SK-N-SH treated with all-trans-retinoic acid at 6 μM for 48 hours (cell line): ENCODE measurements around the gene ASB3.

Experiments used
- ATAC-seq: fragments of 200-7000 bp; cut with Tn5 transposase; 3 replicates; pipeline ENCODE4 v1.9.1; 2020; ENCODE audit warnings: mild to moderate bottlenecking, moderate library complexity
- ARNTL ChIP-seq: fragments of 450-650 bp; formaldehyde crosslinking; IDR thresholded peaks from 2 replicates; pipeline ENCODE4 v1.5.0; 2020; ENCODE audit warnings: low read depth, mild to moderate bottlenecking, moderate library complexity, borderline replicate concordance
- BACH2 ChIP-seq: fragments of 250-450 bp; sonication (Bioruptor Pico); IDR thresholded peaks from 2 replicates; pipeline ENCODE4 v1.9.0; 2021; ENCODE audit warnings: mild to moderate bottlenecking, borderline replicate concordance
- ESRRG ChIP-seq: fragments of 250-450 bp; sonication (Bioruptor Pico); IDR thresholded peaks from 2 replicates; pipeline ENCODE4 v1.6.1; 2021; ENCODE audit warnings: mild to moderate bottlenecking
- GLIS3 ChIP-seq: fragments of 250-450 bp; sonication (Bioruptor Pico); IDR thresholded peaks from 2 replicates; pipeline ENCODE4 v1.5.0; 2020; ENCODE audit warnings: mild to moderate bottlenecking, moderate library complexity
- PPARA ChIP-seq: fragments of 250-450 bp; sonication (Bioruptor Pico); IDR thresholded peaks from 2 replicates; pipeline ENCODE4 v1.5.0; 2020; ENCODE audit warnings: mild to moderate bottlenecking, borderline replicate concordance
- RARB ChIP-seq: fragments of 250-450 bp; sonication (Bioruptor Pico); IDR thresholded peaks from 2 replicates; pipeline ENCODE4 v1.8.0; 2021; ENCODE audit warnings: mild to moderate bottlenecking, moderate library complexity
- SNAI2 ChIP-seq: fragments of 250-450 bp; sonication (Bioruptor Pico); IDR thresholded peaks from 2 replicates; pipeline ENCODE4 v1.5.0; 2020; ENCODE audit warnings: mild to moderate bottlenecking, moderate library complexity
- TCF4 ChIP-seq: fragments of 250-450 bp; sonication (Bioruptor Pico); IDR thresholded peaks from 2 replicates; pipeline ENCODE4 v1.8.0; 2021; ENCODE audit warnings: mild to moderate bottlenecking, moderate library complexity, borderline replicate concordance
- TOX ChIP-seq: fragments of 250-450 bp; sonication (Bioruptor Pico); IDR thresholded peaks from 2 replicates; pipeline ENCODE4 v1.8.0; 2021; ENCODE audit warnings: mild to moderate bottlenecking, moderate library complexity, borderline replicate concordance
- ZFP3 ChIP-seq: fragments of 250-450 bp; sonication (Bioruptor Pico); IDR thresholded peaks from 2 replicates; pipeline ENCODE4 v1.5.0; 2020; ENCODE audit warnings: mild to moderate bottlenecking, moderate library complexity
- ZFP30 ChIP-seq: fragments of 450-650 bp; formaldehyde crosslinking; IDR thresholded peaks from 2 replicates; pipeline ENCODE4 v1.5.0; 2022; ENCODE audit warnings: mild to moderate bottlenecking, moderate library complexity
- ZNF70 ChIP-seq: fragments of 450-650 bp; formaldehyde crosslinking; IDR thresholded peaks from 2 replicates; pipeline ENCODE4 v1.5.0; 2020; ENCODE audit warnings: mild to moderate bottlenecking, moderate library complexity
- ZNF8 ChIP-seq: fragments of 450-650 bp; formaldehyde crosslinking; IDR thresholded peaks from 2 replicates; pipeline ENCODE4 v1.5.0; 2020; ENCODE audit warnings: mild to moderate bottlenecking, moderate library complexity
- TF ChIP-seq, protein P1 (sequence below): fragments of 250-450 bp; sonication (Bioruptor Pico); IDR thresholded peaks from 2 replicates; pipeline ENCODE4 v1.8.0; 2021; ENCODE audit warnings: low read depth, mild to moderate bottlenecking, moderate library complexity, borderline replicate concordance
- TF ChIP-seq, protein P2 (sequence below): fragments of 250-450 bp; sonication (Bioruptor Pico); IDR thresholded peaks from 2 replicates; pipeline ENCODE4 v1.8.0; 2020; ENCODE audit warnings: mild to moderate bottlenecking, moderate library complexity, borderline replicate concordance
- TF ChIP-seq, protein P3 (sequence below): fragments of 250-450 bp; sonication (Bioruptor Pico); IDR thresholded peaks from 2 replicates; pipeline ENCODE4 v1.5.1; 2021; ENCODE audit warnings: mild to moderate bottlenecking, moderate library complexity
- TF ChIP-seq, protein P4 (sequence below): fragments of 250-450 bp; sonication (Bioruptor Pico); IDR thresholded peaks from 2 replicates; pipeline ENCODE4 v1.5.0; 2020; ENCODE audit warnings: mild to moderate bottlenecking, moderate library complexity

Gene ASB3

DNA sequence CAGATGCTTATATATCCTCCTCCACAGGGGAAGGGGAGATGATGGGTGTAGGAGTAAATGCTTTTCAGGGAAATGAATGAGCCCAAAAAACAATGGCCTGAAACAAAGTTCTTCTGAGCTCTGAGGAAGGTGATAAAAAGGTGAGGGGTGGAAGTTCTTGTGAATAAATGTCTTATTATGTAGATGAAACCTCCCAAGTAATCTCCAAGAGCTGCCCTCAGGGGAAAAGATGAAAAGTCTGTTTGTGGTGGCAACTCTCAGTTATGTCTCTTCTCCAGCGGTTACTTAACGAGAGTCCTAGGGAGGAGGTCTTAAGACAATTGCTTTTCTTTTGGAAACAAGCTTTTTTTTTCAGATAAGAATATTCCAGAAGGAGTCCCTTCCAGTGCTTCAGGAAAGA lies 134.6 kb downstream of the ASB3 start:
- no peak for ATAC-seq
- TF ChIP-seq TOX (CRISPR knock-in tag) (no peak), ESRRG (CRISPR knock-in tag) (no peak), ZFP30 (CRISPR knock-in tag) (no peak), ZNF8 (CRISPR knock-in tag) (no peak), ARNTL (CRISPR knock-in tag) (no peak), BACH2 (CRISPR knock-in tag) (no peak), GLIS3 (CRISPR knock-in tag) (no peak), ZFP3 (CRISPR knock-in tag) (no peak), SNAI2 (CRISPR knock-in tag) (no peak), PPARA (CRISPR knock-in tag) (no peak), TCF4 (no peak), RARB (CRISPR knock-in tag) (no peak)
- TF ChIP-seq, protein P1, sequence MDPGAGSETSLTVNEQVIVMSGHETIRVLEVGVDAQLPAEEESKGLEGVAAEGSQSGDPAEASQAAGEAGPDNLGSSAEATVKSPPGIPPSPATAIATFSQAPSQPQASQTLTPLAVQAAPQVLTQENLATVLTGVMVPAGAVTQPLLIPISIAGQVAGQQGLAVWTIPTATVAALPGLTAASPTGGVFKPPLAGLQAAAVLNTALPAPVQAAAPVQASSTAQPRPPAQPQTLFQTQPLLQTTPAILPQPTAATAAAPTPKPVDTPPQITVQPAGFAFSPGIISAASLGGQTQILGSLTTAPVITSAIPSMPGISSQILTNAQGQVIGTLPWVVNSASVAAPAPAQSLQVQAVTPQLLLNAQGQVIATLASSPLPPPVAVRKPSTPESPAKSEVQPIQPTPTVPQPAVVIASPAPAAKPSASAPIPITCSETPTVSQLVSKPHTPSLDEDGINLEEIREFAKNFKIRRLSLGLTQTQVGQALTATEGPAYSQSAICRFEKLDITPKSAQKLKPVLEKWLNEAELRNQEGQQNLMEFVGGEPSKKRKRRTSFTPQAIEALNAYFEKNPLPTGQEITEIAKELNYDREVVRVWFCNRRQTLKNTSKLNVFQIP (CRISPR knock-in tag): no peak
- TF ChIP-seq, protein P2, sequence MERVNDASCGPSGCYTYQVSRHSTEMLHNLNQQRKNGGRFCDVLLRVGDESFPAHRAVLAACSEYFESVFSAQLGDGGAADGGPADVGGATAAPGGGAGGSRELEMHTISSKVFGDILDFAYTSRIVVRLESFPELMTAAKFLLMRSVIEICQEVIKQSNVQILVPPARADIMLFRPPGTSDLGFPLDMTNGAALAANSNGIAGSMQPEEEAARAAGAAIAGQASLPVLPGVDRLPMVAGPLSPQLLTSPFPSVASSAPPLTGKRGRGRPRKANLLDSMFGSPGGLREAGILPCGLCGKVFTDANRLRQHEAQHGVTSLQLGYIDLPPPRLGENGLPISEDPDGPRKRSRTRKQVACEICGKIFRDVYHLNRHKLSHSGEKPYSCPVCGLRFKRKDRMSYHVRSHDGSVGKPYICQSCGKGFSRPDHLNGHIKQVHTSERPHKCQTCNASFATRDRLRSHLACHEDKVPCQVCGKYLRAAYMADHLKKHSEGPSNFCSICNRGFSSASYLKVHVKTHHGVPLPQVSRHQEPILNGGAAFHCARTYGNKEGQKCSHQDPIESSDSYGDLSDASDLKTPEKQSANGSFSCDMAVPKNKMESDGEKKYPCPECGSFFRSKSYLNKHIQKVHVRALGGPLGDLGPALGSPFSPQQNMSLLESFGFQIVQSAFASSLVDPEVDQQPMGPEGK (CRISPR knock-in tag): no peak
- TF ChIP-seq, protein P3, sequence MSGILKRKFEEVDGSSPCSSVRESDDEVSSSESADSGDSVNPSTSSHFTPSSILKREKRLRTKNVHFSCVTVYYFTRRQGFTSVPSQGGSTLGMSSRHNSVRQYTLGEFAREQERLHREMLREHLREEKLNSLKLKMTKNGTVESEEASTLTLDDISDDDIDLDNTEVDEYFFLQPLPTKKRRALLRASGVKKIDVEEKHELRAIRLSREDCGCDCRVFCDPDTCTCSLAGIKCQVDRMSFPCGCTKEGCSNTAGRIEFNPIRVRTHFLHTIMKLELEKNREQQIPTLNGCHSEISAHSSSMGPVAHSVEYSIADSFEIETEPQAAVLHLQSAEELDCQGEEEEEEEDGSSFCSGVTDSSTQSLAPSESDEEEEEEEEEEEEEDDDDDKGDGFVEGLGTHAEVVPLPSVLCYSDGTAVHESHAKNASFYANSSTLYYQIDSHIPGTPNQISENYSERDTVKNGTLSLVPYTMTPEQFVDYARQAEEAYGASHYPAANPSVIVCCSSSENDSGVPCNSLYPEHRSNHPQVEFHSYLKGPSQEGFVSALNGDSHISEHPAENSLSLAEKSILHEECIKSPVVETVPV (CRISPR knock-in tag): no peak
- TF ChIP-seq, all 23 proteins: peak for 0

DNA sequence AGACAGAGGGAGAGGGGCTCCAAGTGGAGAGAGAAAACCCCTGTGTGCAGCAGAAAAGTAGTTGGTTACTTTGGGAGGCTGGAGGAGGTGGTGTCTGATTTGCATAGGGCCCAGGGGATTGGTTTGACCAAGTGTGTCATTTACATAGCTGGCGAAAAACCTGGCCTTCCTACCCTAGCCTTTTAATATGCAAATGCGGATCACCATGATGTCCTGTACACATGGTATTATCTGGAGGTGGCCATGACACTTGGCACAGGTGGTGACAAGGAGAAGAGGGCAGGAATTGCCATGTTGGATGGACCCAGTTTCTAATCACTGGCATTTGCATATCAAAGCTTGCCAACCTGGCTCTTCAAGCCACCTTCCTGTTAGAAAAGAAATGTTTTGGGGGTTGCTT lies 140.0 kb downstream of the ASB3 start:
- TF ChIP-seq, protein P4, sequence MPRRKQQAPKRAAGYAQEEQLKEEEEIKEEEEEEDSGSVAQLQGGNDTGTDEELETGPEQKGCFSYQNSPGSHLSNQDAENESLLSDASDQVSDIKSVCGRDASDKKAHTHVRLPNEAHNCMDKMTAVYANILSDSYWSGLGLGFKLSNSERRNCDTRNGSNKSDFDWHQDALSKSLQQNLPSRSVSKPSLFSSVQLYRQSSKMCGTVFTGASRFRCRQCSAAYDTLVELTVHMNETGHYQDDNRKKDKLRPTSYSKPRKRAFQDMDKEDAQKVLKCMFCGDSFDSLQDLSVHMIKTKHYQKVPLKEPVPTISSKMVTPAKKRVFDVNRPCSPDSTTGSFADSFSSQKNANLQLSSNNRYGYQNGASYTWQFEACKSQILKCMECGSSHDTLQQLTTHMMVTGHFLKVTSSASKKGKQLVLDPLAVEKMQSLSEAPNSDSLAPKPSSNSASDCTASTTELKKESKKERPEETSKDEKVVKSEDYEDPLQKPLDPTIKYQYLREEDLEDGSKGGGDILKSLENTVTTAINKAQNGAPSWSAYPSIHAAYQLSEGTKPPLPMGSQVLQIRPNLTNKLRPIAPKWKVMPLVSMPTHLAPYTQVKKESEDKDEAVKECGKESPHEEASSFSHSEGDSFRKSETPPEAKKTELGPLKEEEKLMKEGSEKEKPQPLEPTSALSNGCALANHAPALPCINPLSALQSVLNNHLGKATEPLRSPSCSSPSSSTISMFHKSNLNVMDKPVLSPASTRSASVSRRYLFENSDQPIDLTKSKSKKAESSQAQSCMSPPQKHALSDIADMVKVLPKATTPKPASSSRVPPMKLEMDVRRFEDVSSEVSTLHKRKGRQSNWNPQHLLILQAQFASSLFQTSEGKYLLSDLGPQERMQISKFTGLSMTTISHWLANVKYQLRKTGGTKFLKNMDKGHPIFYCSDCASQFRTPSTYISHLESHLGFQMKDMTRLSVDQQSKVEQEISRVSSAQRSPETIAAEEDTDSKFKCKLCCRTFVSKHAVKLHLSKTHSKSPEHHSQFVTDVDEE (CRISPR knock-in tag): no peak
- TF ChIP-seq ZFP30 (CRISPR knock-in tag): no peak
- TF ChIP-seq TCF4: no peak
- TF ChIP-seq, protein P1 (CRISPR knock-in tag): no peak
- no peak for TF ChIP-seq ESRRG (CRISPR knock-in tag)
- no peak for TF ChIP-seq ZNF70 (CRISPR knock-in tag)
- TF ChIP-seq, all 23 proteins: peak for 0
- ATAC-seq: no peak

DNA sequence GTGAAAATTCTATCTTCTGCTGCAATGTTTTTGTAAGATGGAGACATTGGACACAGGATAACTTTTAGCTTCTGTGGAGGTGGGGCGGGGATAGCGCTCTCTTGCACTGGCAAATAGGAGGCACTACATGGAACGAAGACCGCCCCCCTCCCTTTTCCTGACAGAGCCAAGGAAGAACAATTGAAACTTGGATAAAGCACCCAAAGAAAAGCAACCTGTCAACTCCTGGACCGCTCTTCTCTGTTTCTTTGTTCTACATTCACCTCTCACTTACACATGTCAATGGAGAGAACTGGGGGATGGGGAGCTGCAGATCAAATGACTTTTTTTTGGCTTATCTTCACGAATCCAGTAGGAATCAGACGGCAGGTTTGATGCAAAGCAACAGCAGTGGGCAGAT lies 145.5 kb downstream of the ASB3 start:
- TF ChIP-seq TCF4: no peak
- TF ChIP-seq, protein P3 (CRISPR knock-in tag): no peak
- no peak for TF ChIP-seq BACH2 (CRISPR knock-in tag)
- TF ChIP-seq, protein P2 (CRISPR knock-in tag): no peak
- TF ChIP-seq TOX (CRISPR knock-in tag): no peak
- no peak for TF ChIP-seq ZNF70 (CRISPR knock-in tag)
- TF ChIP-seq RARB (CRISPR knock-in tag): no peak
- TF ChIP-seq, all 23 proteins: peak for 0
- no peak for ATAC-seq
